Activated CD4-positive, alpha-beta T cell treated with anti-CD3 and anti-CD28 coated beads for 1 hour (primary cell): Measurements from ENCODE around the gene MARCKSL1.

ENCODE experiments used
- DNase-seq: peaks from one replicate; pipeline ENCODE4 v3.0.0-alpha.2; 2020

The MARCKSL1 gene

DNA sequence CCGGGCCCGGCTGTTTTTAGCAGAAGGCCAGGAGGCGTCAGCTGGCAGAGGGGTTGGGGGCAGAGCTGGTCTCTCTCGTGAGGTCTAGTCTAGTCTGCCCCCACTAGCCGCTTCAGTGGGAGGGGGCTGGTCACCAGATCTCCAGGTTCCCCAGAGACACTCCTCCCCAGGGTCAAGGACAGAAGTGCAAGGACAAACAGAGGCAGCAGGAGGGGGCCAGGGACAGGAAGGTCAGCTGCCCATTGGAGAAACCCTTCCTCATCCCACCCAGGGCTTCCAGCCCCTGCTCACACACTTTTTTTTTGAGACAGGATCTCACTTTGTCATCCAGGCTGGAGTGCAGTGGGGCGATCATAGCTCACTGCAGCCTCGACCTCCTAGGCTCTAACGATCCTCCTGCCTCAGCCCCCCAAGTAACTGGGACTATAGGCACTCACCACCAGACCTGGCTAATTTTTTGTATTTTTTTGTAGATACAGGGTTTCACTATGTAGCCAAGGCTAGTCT lies 16.3 kb upstream of the MARCKSL1 start:
- no peak for DNase-seq

DNA sequence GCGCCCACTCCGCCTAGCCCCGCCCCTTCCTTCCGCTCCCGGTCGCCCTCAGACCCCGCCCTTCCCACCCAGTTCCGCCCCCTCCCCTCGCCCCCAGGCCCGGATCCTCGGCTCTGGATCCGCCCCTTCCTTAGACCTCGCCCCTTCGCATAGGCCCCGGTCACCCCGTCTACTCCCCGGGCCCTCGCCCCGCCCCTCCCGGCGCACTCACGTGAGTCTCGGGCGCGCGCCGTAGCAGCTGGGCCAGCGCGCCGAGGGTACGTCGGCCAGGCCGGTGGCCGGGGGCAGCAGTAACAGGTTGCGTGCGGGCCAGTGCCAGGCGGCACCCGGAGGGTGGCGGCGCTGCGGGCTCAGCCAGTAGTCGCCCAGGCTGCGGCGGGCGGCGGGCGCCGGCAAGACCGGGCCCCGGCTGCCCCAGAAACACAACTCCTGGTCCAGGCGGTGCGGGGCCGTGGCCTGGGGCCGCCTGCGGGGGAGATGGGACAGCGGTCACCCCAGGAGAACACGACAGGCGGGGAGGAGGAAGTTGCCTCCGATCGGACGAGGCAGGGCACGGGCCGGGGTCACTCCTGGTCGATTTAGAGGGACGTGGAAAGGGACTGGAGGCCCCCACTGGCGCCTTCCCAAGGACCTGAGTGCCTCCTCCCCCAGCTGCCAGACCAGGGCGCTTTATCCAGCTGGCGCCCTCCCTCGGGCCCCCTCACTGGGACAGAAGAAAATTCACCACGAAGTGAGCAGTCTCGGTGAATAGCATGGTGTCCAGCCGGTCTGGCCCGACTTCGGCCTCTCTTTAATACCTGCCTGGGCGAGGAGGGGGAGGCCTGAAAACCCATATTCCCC lies 15.6 kb upstream of the MARCKSL1 start:
- DNase-seq, result peak; percentile 86

DNA sequence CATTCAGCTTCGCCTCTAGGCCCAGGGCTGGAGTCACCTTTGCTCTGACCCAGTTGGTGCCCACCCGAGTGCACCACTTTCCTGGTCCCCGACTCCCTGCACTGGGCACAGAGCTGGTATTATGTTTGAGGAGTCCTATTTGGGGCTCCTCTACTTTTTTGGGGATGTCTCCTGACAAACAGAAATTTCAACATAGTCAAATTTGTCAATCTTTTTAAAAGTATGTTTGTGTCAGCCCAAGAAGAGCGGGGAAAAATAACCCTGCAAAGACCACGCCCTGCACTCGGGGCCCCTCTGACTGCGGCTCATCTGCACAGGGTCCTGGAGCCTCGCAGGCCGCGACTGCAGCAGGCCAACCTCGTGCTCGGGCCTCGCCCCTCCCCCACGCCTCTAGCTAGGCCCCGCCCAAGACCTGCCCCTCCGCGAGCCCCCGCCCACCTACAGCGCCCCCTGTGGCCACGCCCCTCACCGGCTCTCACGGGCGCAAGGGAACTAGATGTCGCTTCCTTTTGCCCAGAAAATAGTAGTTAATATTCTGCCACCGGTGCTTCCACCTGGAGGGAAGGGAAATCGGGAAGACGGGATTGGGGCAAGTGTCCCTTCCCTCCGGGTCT lies 14.9 kb upstream of the MARCKSL1 start:
- DNase-seq, result no peak

DNA sequence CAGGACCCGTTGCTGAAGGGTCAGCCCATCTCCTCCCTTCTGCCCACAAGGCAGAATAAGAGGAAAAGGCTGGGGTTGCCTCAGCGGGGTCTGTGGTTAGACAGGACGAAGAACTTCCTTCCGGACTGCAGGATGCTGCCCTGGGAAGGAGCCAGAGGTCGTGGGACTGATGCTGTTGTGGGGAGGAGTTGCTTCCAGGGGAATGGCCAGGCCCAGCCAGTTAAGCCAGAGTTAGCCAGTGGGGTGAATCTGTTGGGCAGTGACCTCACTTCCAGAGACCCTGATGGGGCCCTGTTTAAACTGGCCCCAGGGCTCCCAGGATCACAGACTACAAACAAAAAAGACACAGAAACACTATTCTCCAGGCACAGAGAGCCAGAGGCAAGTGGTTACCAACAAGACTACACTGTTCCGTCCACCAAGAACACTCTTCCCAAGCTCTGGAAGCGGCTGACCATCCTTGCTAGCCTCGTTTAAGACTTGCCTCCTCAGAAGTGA lies 13.2 kb upstream of the MARCKSL1 start:
- no peak for DNase-seq

DNA sequence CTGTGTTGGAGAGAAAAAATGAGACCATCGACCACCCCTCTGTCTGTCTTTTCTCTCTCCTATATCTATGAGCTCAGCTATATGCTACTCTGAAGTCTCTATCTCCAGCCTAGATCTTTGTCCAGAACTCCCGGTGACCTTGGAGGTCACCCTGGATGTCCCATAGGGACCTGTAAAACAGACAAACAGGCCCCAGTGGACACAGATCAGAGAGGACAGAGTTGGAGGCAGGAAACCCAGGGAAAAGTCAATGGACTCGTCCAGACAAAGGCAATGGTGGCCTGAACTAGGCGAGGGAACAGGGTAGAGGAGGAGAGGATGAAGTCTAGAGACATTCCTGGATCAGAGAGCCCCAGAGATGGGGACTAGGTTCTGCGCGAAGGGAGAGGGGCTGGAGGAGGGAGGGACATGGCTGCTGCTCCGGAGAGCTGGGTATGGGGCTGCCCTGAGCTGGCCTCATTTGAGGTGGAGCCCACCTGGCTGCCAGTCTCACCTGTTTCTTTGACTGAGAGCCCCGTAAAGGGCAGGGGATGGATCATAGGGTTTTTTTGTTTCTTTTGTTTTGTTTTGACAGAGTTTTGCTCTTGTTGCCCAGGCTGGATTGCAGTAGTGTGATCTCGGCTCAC lies 10.6 kb upstream of the MARCKSL1 start:
- no peak for DNase-seq

DNA sequence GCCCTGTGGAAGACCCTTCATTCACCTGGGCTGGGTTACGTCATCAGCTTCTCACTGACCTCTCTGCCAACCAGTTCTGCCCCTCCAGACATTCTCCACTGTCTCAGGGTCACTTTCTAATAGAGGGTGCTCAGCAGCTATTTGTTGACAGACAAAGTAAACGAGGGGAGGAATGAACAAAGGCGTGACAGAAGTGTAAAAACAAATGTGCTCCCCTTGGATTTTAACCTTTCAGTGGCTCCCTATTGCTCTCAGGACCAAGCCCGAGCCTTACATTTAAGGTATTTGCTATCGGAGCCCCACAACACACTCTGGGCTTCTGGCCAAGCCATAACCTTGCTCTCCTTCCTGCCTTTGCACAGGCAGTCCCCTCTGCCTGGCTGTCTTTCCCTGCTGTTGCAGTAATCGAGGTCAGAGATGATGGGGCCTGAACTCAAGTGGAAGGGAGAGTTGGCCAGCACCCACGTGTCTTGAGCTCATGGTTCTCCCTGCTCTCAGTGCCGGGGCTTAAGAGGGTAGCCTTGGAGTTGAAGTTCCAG lies 9.3 kb upstream of the MARCKSL1 start:
- no peak for DNase-seq

DNA sequence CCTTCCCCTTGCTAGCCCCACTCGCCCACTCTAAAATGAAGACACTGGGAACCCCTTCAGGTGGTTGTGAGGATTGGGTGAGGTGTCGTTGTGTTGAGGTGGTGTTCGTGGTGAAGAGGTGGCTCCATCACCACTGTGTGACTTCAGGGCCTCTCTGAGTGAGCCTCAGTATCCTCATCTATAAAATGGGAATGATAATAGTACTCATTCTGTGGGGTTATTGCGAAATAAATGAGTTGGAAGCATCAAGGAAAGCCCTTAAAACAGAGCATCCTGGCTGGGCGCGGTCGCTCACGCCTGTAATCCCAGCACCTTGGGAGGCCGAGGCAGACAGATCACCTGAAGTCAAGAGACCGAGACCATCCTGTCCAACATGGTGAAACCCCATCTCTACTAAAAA lies 6.7 kb upstream of the MARCKSL1 start:
- no peak for DNase-seq

DNA sequence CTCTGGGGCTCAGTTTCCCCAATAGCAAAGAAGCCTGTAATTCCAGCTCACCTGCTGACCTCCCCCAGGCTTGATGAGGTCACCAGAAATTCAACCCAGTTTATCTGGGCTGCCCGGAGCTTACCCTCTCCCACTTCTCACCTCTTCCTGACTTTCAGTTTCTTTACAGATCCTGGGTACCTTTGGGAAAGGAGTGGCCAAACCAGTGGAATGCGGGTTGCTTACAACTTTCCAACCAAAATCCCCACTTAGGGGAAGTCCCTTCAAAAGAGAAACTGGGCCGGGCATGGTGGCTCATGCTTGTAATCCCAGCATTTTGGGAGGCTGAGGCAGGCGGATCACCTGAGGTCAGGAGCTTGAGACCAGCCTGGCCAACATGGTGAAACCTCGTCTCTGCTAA lies 5.9 kb upstream of the MARCKSL1 start:
- DNase-seq, result no peak

DNA sequence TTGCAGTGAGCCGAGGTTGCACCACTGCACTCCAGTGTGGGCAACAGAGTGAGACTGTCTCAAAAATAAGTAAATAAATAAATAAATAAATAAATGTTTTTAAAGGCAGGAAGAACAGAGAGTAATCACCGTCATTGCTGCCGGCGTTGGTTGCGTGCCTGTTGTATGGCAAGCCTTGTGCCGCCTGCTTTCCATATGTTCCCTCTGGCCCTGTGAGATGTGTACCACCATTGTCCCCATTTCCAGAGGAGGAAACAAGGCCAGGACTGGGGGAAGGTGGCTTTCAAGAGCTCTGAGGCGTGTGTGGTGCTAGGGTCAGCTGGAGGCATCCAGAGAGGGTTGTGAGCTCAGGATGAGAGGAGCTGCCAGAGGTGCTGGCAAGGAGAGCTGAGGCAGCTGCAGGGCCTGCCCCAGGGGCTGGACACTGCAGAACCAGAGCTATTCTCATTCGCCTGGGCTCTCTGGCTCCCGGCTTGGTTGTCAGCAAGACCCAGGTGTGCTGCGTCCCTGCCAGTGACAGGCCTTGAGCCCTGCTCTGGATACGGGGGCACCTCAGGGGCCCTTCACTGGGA lies 5.2 kb upstream of the MARCKSL1 start:
- DNase-seq, result no peak

DNA sequence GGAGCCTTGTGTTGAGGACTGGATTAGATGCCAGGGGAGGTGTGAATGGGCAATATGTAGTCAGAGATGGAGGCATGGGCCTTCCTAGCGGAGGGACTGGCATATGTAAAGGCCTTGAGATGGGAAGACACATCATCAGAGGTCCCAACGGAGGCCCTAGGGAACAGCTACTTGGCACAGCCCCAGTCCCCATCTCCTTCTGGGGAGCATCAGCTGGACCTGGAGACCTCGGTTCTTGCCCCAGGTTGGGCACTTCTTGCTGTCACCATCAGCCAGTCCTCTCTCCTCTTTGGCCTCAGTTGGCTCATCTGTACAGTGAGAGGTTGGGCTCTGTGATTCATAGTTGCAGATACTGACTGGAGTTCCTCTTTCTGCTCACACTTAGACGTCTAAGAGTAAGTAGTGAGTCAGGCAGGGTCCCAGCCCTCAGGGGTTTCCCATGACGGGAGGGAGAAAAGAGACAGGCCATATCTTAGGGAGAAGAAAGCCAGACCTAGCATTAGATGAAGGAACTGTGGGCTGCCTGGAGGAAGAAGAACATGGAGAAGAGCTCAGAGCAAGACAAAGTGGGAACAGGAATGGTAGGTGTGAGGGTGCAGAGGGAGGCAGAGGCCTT lies 3.4 kb upstream of the MARCKSL1 start:
- no peak for DNase-seq

DNA sequence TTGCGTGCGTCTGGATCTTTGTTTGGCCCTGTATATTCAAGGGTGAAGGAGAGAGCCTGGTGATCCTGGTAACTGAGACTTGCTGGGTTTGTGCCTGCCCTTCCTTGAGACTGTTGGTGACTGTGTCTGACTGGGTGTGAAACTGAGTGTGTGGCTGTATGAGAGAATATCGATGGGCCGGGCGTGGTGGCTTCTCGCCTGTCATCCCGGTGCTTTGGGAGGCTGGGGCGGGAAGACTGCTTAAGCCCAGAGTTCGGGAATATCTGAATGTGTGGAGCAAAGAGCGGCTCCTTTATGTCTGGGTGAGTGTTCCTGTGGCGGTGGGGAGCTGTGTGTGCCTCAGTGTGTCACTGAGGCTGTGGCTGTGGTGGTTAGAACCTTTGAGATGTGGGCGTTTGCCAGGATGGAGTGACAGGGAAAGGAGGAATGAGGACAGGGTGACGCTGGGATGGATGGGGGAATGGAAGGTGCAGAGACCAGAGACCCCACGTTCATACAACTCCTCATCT lies 2.7 kb upstream of the MARCKSL1 start:
- no peak for DNase-seq

DNA sequence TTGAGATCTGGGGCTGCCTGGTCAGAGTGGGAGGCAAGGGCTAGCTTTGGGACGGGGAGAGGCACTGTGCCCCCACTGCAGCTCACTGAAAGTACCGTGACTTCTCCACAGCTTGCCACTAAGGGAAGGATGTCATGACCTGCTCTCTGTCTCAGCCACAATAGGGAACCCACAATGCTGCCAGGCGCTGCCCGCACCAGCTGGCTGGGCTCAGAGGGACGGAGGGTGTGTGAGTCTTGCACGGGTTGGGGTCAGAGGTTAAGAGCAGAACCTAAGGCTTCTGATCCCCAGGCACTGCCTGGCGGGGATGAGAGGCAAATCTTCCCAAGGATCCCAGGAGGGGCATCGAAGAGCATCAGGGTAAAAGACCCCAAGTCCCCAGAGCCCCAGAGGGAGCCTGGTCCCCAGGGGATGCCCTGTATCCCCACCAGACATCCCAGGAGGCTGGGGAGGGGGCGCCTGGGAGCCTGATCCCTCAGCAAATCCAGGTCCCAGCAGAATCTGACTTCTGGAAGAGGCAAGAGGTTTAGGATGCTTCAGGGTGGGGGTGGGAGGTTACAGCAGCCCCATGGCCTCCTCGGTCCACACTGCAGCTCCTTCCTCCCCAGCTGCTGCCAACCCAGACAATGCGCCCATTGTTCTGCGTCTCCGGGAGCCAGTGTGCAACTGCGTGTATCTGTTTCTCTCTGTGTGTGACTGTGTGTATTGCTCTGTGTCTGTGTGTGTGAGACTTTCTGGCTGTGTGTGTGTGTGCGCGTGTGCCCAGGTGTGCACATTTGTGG lies 2.0 kb upstream of the MARCKSL1 start:
- no peak for DNase-seq

DNA sequence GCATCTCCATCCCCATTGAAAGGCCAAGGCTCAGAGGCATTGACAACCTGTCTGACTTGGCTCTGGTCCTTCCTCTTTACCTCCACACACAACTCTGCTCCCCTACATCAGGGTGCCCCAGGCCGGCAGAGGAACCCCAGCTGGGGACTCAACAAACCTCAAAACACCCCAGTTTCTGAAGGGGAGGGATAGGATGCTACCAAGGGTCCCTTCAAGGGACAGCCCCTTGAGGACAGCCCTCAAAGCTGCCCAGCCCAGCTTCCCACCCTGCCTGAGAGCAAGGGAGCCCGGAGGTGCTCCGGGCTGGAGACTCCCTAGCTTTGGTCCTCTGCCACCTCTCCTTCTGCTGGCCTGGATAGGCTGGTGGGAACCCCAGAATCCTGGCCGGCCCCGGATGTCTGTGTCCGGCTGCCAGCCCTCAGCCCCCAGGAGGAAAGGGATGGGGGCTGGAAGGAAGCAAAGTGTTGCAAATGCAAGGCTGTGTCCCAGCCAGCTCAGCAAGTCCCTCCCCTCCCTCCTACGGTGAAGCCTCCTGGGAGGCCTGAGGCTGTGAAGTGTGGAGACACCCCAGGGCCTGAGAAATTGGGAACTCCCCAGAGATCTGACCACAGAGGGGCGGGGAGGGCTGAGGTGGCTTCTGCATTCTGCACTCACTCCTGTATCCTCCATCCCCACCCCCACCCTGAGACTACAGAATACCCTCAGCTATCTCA lies 1.1 kb upstream of the MARCKSL1 start:
- DNase-seq, result no peak

DNA sequence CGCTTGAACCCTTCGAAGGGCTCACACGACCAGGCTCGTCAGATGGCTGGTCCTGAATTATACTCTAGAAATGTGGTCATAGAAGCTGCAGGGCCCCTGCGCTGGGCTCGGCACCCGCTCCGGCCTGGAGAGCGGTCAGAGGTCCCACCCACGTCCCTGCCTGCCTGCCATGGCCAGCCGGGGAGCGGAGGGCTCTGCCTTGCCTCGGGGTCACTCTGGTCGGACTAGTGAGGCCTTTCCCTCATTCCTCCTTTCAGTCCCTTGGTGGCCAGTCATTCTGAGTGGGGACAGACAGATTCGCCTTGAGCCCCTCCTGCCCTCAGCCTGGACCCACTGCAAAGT lies 529 bp upstream of the MARCKSL1 start:
- DNase-seq, result no peak

DNA sequence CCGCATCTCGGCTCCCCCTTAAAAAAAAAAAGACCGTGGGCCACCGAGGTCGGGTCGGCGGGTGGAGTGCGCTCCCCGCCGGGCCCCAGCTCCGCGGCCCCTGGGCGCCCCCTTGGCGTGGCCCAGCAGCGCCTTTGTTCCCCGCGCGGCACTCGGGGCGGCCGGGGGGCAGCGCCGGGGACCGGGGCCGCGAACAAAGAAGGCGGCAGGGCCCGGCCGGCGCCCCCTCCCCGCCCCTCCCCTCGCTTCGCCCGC lies 571 bp downstream of the MARCKSL1 start:
- no peak for DNase-seq

DNA sequence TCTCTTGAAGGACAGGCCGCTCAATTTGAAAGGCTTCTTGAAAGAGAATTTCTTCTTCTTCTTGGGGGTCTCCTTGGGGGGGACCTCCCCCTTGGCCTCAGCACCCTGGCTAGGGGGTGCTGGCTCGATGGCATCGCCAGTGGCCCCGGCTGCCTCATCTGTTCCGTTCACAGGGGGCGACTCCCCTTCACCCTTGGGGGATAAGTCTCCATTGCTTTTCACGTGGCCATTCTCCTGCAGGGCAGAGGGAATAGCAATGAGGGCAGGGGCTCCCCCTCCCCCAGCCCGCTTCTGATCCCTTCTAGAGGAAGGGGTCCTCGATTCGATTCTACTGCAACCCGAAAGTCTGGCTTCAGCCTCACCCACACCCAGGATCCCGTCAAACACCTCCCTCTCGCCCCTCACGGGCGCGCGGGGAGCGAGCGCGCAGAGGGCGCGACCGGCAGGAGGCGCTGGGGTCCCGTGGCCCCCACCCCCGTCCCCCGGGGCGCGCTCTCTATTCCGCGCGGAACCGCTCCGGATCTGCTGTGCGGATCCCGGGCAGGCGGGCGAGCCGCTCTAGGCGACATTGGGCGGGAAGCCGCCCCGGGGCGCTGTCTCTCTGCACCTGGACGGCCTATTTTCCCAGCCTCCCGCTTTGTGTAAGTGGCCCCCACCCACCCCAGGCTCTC lies 1.0 kb downstream of the MARCKSL1 start:
- DNase-seq, result peak; percentile 57

DNA sequence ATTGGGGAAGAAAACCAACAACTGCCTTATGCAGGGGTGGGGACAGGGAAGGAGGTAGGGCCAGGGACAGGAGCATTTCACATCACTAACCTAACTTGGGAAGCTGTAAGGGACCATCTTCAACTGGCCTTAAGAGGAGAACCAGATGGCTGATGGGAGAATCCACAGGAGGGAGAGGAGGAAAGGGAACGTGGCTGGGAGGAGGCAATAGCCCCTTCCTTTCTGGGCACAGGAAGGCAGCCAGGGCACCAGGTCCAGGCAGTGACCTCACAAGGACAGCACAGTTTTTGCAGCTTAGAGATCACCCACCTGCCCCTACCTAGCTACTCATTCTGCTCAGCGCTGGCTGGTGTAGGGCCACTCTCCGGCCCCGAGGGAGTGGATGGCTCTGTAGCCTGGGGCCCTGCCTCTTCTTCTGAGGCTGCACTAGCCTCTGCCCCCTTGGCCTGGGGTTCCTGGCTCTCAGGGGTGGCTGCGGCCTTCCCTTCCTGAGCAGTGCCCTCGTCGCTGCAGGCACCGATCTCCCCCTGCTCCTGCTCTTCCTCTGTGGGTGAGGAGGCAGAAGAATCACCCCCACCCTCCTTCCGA lies 1.7 kb downstream of the MARCKSL1 start:
- DNase-seq, result no peak

DNA sequence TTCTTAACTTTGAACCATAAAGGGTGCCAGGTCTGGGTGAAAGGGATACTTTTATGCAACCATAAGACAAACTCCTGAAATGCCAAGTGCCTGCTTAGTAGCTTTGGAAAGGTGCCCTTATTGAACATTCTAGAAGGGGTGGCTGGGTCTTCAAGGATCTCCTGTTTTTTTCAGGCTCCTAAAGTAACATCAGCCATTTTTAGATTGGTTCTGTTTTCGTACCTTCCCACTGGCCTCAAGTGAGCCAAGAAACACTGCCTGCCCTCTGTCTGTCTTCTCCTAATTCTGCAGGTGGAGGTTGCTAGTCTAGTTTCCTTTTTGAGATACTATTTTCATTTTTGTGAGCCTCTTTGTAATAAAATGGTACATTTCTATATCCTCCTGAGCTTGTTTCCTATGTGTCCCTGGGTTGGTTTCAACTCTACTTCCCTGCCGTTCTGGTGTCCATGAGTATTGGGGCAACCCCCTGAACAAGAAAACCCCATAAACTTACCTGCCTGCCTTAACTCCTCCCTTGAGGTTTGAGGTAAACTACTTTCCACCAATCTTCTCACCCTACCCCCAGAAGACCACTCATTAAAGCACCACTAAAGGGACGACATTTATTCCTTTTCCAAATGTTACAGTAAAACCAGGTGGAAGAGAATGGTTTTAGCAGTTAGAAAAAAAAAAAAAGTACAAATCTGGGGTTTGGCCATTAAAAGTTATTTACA lies 2.6 kb downstream of the MARCKSL1 start:
- no peak for DNase-seq

DNA sequence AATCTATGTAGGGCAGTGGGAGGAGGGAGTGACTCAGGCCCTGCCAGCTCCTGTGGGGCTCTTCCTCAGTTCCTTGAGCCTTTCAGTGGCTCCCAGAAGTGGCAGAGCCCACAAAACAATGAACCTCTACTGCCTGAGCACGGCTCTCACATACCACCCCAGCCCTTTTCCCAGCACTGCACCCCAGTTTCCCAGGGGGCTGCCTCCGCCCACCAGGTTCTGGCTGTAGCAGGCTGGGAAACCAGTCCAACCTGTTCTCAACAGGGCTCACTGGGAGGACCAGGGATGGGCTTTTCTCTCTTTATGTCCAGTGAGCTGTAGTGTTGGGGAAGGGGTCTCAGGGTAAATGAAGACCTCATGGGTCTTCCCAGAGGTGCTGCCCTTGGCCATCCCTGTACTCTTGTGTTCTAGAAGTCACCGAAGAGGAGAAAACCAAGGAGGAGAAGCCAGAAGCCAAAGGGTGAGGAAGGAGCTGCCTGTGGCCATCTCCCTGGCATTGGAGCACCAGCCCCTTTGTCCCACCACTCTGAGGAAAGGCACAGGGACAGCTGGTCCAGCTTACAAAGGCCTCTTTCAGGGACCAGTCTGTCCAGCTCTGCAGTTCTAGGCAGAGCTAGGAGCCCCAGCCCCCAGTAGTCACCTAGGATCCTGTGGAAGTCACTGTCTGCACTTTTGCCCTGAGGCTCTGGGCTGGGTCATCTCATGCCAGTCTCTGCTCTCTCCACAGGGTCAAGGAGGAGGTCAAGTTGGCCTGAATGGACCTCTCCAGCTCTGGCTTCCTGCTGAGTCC lies 3.5 kb downstream of the MARCKSL1 start:
- no peak for DNase-seq
